ENCODE results near the gene HCRTR2. TPM values are rescaled to one million over a fixed set of nuclear protein-coding genes. Genes with fewer than 3 reads are reported as not detected.

Gene HCRTR2
- total RNA-seq, 4 donors from 2014 or later: not detected

DNA sequence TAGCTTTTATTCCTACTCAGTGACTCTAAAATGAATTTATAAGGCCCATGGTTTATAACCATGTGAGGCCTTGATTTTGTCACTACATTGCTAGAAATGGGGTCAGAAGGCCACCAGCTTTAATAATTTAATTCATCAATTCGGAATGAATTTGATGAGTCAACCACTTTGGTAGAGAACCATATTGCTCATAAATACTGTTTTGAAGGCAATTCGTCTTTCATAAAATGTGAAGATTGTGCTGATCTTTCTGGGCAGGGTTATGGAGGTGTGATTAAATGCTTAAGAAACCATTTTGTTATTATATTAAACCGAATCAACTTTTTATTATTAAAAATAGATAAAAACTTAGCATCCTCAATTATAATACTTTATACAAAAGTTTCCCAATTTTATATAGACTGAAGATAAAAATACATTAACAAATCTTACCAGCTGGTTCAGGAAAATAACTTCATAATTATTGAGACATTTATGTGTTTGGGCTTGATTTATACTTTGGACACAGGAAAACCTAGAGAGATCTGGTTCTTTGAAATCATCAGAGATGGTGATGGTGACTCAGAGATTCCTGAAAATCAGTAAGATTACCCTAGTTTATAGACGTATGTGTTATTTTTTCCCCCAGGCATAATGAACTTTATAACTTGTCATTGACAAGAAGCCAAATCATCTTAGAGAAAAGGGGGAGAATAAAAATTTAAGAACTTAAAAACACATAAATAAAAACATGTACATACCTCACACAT, 10.6 kb downstream of the HCRTR2 start:
- H3K9me3 ChIP-seq: no peaks in the 10 kb centered on the region

DNA sequence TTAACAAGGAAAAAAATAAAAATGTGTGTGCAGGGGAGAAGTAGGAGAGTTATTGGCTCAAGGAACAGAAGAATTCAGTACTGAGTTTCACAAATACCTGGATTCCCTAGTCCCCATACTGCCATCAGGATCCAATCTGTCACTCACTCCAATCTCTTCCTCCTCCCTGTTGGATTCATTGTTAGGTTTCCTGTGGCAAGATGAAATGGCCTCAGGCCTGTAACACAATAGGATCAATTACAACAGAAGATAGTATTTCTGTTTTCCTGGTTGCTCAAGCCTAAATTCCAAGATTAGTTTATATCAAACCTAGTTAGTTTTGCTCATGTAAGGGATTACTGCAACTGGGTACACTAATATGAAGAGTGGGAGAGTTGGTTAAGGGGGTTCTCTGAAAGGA, 24.4 kb downstream of the HCRTR2 start:
- Histone ChIP-seq H3K36me3 (no peaks in the 10 kb centered on the region), H3K4me1 (no peaks in the 10 kb centered on the region), H3K27ac (no peak overlapping the region), H3K9me3 (no peaks in the 10 kb centered on the region), H3K27me3 (no peaks in the 10 kb centered on the region), H3K4me3 (replicated peaks in 1 of 3) (no peak overlapping the region)
- TF ChIP-seq, protein P1, sequence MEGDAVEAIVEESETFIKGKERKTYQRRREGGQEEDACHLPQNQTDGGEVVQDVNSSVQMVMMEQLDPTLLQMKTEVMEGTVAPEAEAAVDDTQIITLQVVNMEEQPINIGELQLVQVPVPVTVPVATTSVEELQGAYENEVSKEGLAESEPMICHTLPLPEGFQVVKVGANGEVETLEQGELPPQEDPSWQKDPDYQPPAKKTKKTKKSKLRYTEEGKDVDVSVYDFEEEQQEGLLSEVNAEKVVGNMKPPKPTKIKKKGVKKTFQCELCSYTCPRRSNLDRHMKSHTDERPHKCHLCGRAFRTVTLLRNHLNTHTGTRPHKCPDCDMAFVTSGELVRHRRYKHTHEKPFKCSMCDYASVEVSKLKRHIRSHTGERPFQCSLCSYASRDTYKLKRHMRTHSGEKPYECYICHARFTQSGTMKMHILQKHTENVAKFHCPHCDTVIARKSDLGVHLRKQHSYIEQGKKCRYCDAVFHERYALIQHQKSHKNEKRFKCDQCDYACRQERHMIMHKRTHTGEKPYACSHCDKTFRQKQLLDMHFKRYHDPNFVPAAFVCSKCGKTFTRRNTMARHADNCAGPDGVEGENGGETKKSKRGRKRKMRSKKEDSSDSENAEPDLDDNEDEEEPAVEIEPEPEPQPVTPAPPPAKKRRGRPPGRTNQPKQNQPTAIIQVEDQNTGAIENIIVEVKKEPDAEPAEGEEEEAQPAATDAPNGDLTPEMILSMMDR (IDR thresholded peaks at IDR 0.05): no peak
- no peak for TF ChIP-seq POLR2A (IDR thresholded peaks at IDR 0.05)
- intact Hi-C loops (cut with DNase I): no loop called here
- DNase-seq: no peak

More for the DNA sequence above, 10.6 kb downstream of the HCRTR2 start:
- intact Hi-C loops (cut with DNase I): no loop called here
- Histone ChIP-seq H3K4me3 (replicated peaks in 1 of 3) (no peak overlapping the region), H3K27ac (no peak overlapping the region), H3K4me1 (no peaks in the 10 kb centered on the region), H3K27me3 (no peaks in the 10 kb centered on the region), H3K36me3 (no peaks in the 10 kb centered on the region)
- no peak for TF ChIP-seq POLR2A (IDR thresholded peaks at IDR 0.05)
- TF ChIP-seq, protein P1 (IDR thresholded peaks at IDR 0.05): no peak
- no peak for DNase-seq
- 85 to 87% methylated on average over 4 of the region's 4 CpGs for WGBS, 2 donors

DNA sequence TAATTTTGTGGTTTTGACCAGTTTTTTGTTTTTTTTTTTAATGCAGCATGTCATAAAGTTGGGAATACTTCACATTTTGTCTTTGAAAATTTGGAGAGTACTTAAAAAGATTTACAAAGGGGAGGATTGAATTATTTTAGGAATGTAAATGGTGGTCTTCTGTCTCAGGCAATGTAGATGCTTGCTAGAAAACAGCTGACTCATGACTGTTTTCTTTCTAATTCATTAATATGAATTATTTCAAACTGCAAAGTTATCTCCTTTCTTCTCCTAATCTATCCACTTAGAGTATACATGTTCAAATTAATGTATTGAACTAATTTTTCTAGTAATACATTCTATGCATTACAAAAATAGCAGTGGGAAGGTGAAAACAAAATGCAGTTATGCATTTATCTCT, 24.9 kb downstream of the HCRTR2 start:
- no peak for DNase-seq
- TF ChIP-seq, protein P1 (IDR thresholded peaks at IDR 0.05): no peak
- TF ChIP-seq POLR2A (IDR thresholded peaks at IDR 0.05): no peak
- no peak overlapping the region for H3K4me3 ChIP-seq (replicated peaks in 1 of 3)
- intact Hi-C loops (cut with DNase I): no loop called here
- H3K36me3 ChIP-seq: no peaks in the 10 kb centered on the region
- H3K4me1 ChIP-seq: no peaks in the 10 kb centered on the region
- H3K9me3 ChIP-seq: no peaks in the 10 kb centered on the region
- no peak overlapping the region for H3K27ac ChIP-seq
- H3K27me3 ChIP-seq: no peaks in the 10 kb centered on the region

DNA sequence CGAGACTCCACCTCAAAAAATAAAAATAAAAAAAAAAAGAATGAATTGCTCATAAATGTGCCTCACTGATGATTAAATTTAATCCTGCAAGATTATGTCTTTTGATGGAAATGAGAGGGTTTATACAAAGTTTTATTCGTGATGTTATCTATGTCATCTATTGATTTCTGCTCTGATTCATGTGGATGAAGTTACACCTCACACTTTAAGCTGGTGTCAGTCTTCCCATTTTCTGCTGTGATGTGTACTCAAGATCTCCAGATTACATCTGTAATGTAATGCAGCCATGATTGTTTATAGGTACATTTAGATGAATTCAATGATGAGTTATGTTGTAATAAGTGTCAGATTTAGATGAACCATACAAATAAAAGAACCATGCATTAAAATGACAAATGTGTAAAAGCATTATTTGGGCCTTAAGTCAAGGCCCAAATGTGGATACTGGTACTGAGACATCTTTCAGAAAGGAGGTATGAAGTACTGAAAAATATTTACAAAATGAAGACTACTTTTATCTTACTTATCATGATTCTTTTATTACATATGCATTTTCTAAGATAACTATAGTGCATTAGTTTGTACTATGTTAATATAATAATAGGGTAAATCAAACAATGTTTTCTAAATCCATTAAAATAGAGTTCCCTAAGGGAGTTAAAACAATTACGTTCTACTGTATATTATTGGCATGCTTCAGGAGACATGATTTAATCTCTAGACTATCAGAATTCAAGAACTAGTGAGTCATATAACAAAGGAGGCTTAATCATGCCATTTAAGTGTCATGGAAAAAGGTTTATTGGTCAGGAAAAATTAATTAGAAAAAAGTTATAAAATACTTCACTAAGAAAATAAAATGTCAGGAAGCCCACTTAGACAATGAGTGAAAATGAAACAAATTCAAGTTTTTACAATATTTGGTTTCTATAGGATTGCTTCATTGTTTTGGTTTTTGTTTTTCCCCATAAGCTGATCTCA, 34.5 kb downstream of the HCRTR2 start:
- Histone ChIP-seq H3K36me3 (no peaks in the 10 kb centered on the region), H3K27me3 (no peaks in the 10 kb centered on the region), H3K4me1 (no peaks in the 10 kb centered on the region), H3K27ac (no peak overlapping the region), H3K9me3 (no peaks in the 10 kb centered on the region), H3K4me3 (replicated peaks in 1 of 3) (no peak overlapping the region)
- intact Hi-C loops (cut with DNase I): no loop called here
- TF ChIP-seq, protein P1 (IDR thresholded peaks at IDR 0.05): no peak
- TF ChIP-seq POLR2A (IDR thresholded peaks at IDR 0.05): no peak
- 86% methylated on average over 3 of the region's 3 CpGs for WGBS, 2 donors
- no peak for DNase-seq

DNA sequence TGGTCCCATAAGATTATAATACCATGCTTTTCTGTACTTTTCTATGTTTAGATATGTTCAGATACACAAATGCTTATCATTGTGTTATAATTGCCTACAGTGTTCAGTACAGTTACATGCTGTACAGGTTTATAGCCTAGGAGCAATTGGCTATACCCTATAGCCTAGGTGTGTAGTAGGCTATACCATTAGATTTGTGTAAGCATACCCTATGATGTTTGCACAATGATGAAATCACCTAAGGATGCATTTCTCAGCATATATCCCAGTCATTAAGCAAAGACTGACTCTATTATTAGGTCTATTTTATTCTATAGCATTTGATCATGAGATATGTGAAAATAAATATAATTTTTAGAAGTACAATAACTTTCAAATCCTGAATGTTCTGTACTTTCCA, 36.6 kb downstream of the HCRTR2 start:
- Histone ChIP-seq H3K27me3 (no peaks in the 10 kb centered on the region), H3K27ac (no peak overlapping the region), H3K9me3 (no peaks in the 10 kb centered on the region), H3K4me1 (no peaks in the 10 kb centered on the region), H3K4me3 (replicated peaks in 1 of 3) (no peak overlapping the region), H3K36me3 (no peaks in the 10 kb centered on the region)
- TF ChIP-seq, protein P1 (IDR thresholded peaks at IDR 0.05): no peak
- TF ChIP-seq POLR2A (IDR thresholded peaks at IDR 0.05): no peak
- intact Hi-C loops (cut with DNase I): no loop called here
- DNase-seq: no peak
